Measurements from ENCODE around the gene RARRES1. TPM values are rescaled to one million over a fixed set of nuclear protein-coding genes. Genes with fewer than 3 reads are reported as not detected.
A peak's percentile ranks its signal among the peaks of the same experiment; 100 is the strongest.

The RARRES1 gene
- total and polyA plus RNA-seq, 3 experiments from 2014 or later = not detected

GRCh38 chr3:158744567-158745288 is 12.5 kb upstream of the RARRES1 start:
- no peak for DNase-seq
- no peak overlapping the region for H3K4me3 ChIP-seq (ENCODE audit: low read length)
- no peaks in the 10 kb centered on the region for H3K9me3 ChIP-seq (ENCODE audit: low read length)
- peak overlapping the region in 1 of 8 donors; percentile 24 for H3K27ac Mint-ChIP-seq
- H3K4me3 Mint-ChIP-seq = no peak overlapping the region
- POLR2A ChIA-PET = no interaction called here
- peaks cover 8 to 16% (median 11%) of the 10 kb centered on the region in 3 donors for H3K4me1 Mint-ChIP-seq
- CTCF ChIA-PET = no interaction called here
- H3K27me3 Mint-ChIP-seq = peaks cover 0 to 1% of the 10 kb centered on the region in 2 donors
- H3K27ac ChIP-seq (ENCODE audit: low read depth, low read length) = peak overlapping the region; percentile 27
- no peaks in the 10 kb centered on the region for H3K9me3 Mint-ChIP-seq
- no peaks in the 10 kb centered on the region for H3K36me3 ChIP-seq (ENCODE audit: insufficient read depth, low read length)
- peaks cover 13 to 35% (median 14%) of the 10 kb centered on the region in 3 donors for H3K36me3 Mint-ChIP-seq
- no peaks in the 10 kb centered on the region for H3K4me1 ChIP-seq (ENCODE audit: insufficient read depth, low read length)
- H3K27me3 ChIP-seq (ENCODE audit: insufficient read depth, low read length, poor library complexity, severe bottlenecking) = no peaks in the 10 kb centered on the region

- H3K9me3 Mint-ChIP-seq = no peaks in the 10 kb centered on the region
- POLR2A ChIA-PET = no interaction called here
Measured at GRCh38 chr3:158743664-158744566, 11.7 kb upstream of the RARRES1 start.

DNA sequence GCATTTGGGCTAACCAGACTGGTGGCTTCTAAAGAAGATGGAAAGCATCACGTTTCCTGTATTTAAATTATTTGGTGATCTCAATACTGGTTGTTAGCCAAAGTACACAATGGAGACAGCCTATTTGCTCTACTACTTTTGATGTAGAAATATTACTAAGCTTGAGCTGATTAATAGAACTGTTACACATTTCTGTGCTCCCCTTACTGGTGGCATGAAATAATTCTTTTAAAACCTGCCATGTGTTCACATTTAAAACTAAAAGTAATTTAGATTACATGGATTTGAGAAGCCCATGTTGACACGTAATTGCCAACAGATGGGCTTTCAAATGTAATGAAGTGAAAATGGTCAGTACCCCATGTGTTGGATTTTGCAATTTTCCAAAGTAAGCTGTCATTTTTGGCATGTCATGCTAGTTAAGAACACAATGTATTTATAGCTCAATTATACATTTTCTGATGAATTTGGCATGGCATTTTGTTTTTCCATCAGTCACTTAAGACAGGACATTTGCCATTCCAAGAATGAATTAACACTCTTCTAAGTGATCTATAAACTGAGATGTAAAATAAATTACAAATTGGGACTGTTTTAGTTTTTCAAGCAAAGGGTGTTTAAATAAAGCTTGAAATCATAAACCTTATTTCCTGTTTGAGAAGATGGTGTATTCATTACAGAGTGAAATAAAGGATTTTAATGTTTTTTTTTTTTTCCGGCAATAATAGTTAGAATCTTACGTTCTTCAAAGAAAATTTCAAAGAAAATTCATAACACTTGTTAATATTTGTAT is 10.8 kb upstream of the RARRES1 start:
- no peak overlapping the region for H3K27ac Mint-ChIP-seq
- no peaks in the 10 kb centered on the region for H3K36me3 ChIP-seq (ENCODE audit: insufficient read depth, low read length)
- DNase-seq = no peak
- no peak overlapping the region for H3K27ac ChIP-seq (ENCODE audit: low read depth, low read length)
- H3K27me3 ChIP-seq (ENCODE audit: insufficient read depth, low read length, poor library complexity, severe bottlenecking) = no peaks in the 10 kb centered on the region
- no peak overlapping the region for H3K4me3 ChIP-seq (ENCODE audit: low read length)
- no peaks in the 10 kb centered on the region for H3K4me1 ChIP-seq (ENCODE audit: insufficient read depth, low read length)
- no peak overlapping the region for H3K4me3 Mint-ChIP-seq
- ChIA-PET CTCF (interaction anchor here (1.1 to 1.5 kb wide), 3 partner anchors 16 to 99 kb away, joined by 3 to 4 read pairs (median 3); partner anchors contain the start of gene GFM1), POLR2A (no interaction called here)
- H3K36me3 Mint-ChIP-seq = peaks cover 8 to 23% (median 14%) of the 10 kb centered on the region in 3 donors
- H3K9me3 Mint-ChIP-seq = no peaks in the 10 kb centered on the region
- no peaks in the 10 kb centered on the region for H3K9me3 ChIP-seq (ENCODE audit: low read length)
- peaks cover 0 to 1% of the 10 kb centered on the region in 2 donors for H3K27me3 Mint-ChIP-seq
- peaks cover 8 to 16% (median 11%) of the 10 kb centered on the region in 3 donors for H3K4me1 Mint-ChIP-seq

More at GRCh38 chr3:158743664-158744566, 11.7 kb upstream of the RARRES1 start:
- peak overlapping the region; percentile 27 for H3K27ac ChIP-seq (ENCODE audit: low read depth, low read length)
- H3K27me3 Mint-ChIP-seq = peaks cover 0 to 1% of the 10 kb centered on the region in 2 donors
- peaks cover 9 to 29% (median 14%) of the 10 kb centered on the region in 3 donors for H3K36me3 Mint-ChIP-seq
- H3K27me3 ChIP-seq (ENCODE audit: insufficient read depth, low read length, poor library complexity, severe bottlenecking) = no peaks in the 10 kb centered on the region
- CTCF ChIA-PET = no interaction called here
- peaks cover 8 to 16% (median 11%) of the 10 kb centered on the region in 3 donors for H3K4me1 Mint-ChIP-seq
- H3K27ac Mint-ChIP-seq = no peak overlapping the region
- H3K9me3 ChIP-seq (ENCODE audit: low read length) = no peaks in the 10 kb centered on the region
- no peak overlapping the region for H3K4me3 ChIP-seq (ENCODE audit: low read length)
- H3K36me3 ChIP-seq (ENCODE audit: insufficient read depth, low read length) = no peaks in the 10 kb centered on the region
- H3K4me1 ChIP-seq (ENCODE audit: insufficient read depth, low read length) = no peaks in the 10 kb centered on the region
- no peak for DNase-seq
- H3K4me3 Mint-ChIP-seq = no peak overlapping the region

DNA sequence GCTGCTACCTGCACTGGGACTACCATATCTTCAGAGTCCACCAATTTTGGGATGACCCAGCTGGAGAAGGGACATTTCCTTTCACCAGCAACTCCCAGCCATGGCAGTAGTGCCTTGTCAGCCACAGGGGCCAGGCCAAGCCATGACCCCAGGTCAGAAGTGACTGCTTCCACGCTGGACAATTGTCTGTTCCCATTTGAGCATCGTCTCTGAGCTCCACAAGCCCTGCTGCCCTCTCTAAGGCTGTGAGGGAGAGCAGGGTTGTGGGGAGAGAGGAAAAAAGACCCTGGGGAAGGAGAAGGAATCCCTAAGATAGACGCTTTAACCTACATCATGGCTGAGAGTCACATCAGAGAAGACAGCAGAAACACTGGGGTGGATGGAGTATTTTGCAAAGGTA is 7.4 kb upstream of the RARRES1 start:
- DNase-seq = no peak

DNA sequence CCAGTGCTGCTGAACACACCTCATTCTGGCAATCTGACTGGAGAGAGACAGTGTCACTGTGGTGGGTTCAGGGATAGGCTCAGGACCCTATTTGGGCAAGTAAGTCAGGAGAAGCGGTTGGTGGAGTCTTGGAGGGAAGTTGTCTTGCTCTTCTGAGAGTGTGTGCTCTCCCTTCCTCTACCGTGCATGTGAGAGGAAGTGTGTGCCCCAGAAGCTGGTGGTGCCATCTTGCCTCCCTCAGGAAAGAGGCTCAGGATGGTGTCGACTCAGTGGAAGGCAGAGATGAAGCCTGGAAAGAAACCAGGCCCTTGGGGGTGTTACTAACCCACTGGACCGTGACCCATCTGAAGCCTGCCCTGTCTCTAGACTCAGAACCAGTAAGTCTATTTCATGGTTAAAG is 6.8 kb upstream of the RARRES1 start:
- no peak for DNase-seq
- ChIA-PET CTCF (interaction anchor here (3.0 kb wide), 1 partner anchor 12 kb away, joined by 14 read pairs; no protein-coding TSS in a partner anchor), POLR2A (no interaction called here)
- H3K36me3 Mint-ChIP-seq = peaks cover 2 to 9% (median 4%) of the 10 kb centered on the region in 3 donors
- no peak overlapping the region for H3K27ac Mint-ChIP-seq
- peaks cover 0 to 5% (median 2%) of the 10 kb centered on the region in 5 donors for H3K9me3 Mint-ChIP-seq
- Histone ChIP-seq H3K27me3 (ENCODE audit: insufficient read depth, low read length, poor library complexity, severe bottlenecking) (no peaks in the 10 kb centered on the region), H3K9me3 (ENCODE audit: low read length) (peaks cover 6% of the 10 kb centered on the region), H3K4me1 (ENCODE audit: insufficient read depth, low read length) (no peaks in the 10 kb centered on the region), H3K27ac (ENCODE audit: low read depth, low read length) (no peak overlapping the region), H3K36me3 (ENCODE audit: insufficient read depth, low read length) (no peaks in the 10 kb centered on the region), H3K4me3 (ENCODE audit: low read length) (no peak overlapping the region)
- H3K4me3 Mint-ChIP-seq = peak overlapping the region in 1 of 7 donors; percentile 24
- H3K27me3 Mint-ChIP-seq = peaks cover 0 to 1% of the 10 kb centered on the region in 2 donors
- peaks cover 8 to 16% (median 11%) of the 10 kb centered on the region in 3 donors for H3K4me1 Mint-ChIP-seq

More for the DNA sequence above, 7.4 kb upstream of the RARRES1 start:
- Histone ChIP-seq H3K4me3 (ENCODE audit: low read length) (no peak overlapping the region), H3K27ac (ENCODE audit: low read depth, low read length) (no peak overlapping the region), H3K4me1 (ENCODE audit: insufficient read depth, low read length) (no peaks in the 10 kb centered on the region), H3K27me3 (ENCODE audit: insufficient read depth, low read length, poor library complexity, severe bottlenecking) (no peaks in the 10 kb centered on the region), H3K9me3 (ENCODE audit: low read length) (peaks cover 6% of the 10 kb centered on the region), H3K36me3 (ENCODE audit: insufficient read depth, low read length) (no peaks in the 10 kb centered on the region)
- no peak overlapping the region for H3K4me3 Mint-ChIP-seq
- peaks cover 8 to 16% (median 11%) of the 10 kb centered on the region in 3 donors for H3K4me1 Mint-ChIP-seq
- POLR2A ChIA-PET = interaction anchor here (0.6 kb wide), 1 partner anchor 18 kb away, joined by 5 read pairs; no protein-coding TSS in a partner anchor
- peaks cover 0 to 1% of the 10 kb centered on the region in 2 donors for H3K27me3 Mint-ChIP-seq
- H3K27ac Mint-ChIP-seq = no peak overlapping the region
- peaks cover 4 to 8% (median 7%) of the 10 kb centered on the region in 3 donors for H3K36me3 Mint-ChIP-seq
- peaks cover 0 to 5% (median 2%) of the 10 kb centered on the region in 5 donors for H3K9me3 Mint-ChIP-seq
- CTCF ChIA-PET = interaction anchor here (3.0 kb wide), 1 partner anchor 12 kb away, joined by 14 read pairs; no protein-coding TSS in a partner anchor

DNA sequence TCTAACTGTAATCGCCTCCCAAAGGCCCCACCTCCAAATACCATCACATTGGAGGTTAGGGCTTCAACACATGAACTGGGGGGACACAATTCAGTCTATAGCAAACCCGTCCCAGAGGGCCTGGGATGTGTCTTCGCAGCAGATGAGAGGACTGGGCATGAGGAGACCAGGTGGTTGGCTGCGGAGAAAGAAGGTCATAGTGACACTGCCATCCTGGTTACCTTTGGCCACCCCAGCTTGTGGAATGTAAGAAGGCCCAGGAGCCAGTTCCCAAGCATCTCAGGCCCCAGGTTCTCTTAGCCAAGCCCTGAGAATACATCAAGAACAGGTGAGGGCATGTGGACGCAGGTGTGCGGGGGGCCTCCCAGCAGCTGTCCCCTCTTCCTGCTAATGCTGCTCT is 6.4 kb upstream of the RARRES1 start:
- peaks cover 0 to 1% of the 10 kb centered on the region in 2 donors for H3K27me3 Mint-ChIP-seq
- Histone ChIP-seq H3K4me1 (ENCODE audit: insufficient read depth, low read length) (no peaks in the 10 kb centered on the region), H3K27me3 (ENCODE audit: insufficient read depth, low read length, poor library complexity, severe bottlenecking) (no peaks in the 10 kb centered on the region), H3K9me3 (ENCODE audit: low read length) (peaks cover 6% of the 10 kb centered on the region), H3K36me3 (ENCODE audit: insufficient read depth, low read length) (no peaks in the 10 kb centered on the region), H3K27ac (ENCODE audit: low read depth, low read length) (no peak overlapping the region), H3K4me3 (ENCODE audit: low read length) (no peak overlapping the region)
- no peak overlapping the region for H3K4me3 Mint-ChIP-seq
- peaks cover 8 to 19% (median 11%) of the 10 kb centered on the region in 3 donors for H3K4me1 Mint-ChIP-seq
- POLR2A ChIA-PET = no interaction called here
- peaks cover 0 to 5% (median 2%) of the 10 kb centered on the region in 5 donors for H3K9me3 Mint-ChIP-seq
- no peak overlapping the region for H3K27ac Mint-ChIP-seq
- CTCF ChIA-PET = interaction anchor here (3.0 kb wide), 2 partner anchors 10 to 11 kb away, joined by 10 to 14 read pairs; no protein-coding TSS in a partner anchor
- H3K36me3 Mint-ChIP-seq = peaks cover 0 to 9% (median 2%) of the 10 kb centered on the region in 3 donors
- no peak for DNase-seq

DNA sequence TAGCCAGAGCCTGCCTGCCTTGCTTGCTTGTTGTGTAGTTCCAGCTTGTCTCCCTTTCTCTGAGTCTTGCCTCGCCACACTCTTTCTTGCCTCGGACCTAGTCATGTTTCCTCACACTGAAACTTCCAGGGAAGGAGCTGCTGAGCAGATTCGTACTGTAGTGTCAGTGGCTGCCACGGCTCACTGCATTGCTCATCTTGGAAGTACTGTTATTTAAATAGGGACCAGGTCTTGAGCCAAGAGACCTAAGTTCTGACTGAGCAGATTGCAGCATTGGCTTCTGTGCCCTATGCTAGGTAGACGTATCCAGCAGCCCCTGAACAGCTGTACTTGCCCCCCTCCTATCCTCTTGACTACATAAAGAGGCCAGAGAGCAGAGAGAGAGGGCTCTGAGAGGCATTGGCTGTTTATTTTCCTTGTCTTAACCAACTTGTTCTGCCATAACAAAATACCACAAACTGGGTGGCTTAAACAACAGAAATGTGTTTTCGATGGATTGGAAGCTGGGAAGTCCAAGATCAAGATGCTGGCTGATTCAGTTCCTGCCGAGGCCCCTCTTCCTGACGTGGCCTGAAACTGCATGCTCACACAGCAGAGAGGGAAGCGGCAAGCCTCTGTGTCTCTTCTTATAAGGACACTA is 5.8 kb upstream of the RARRES1 start:
- DNase-seq = no peak
- Histone ChIP-seq H3K4me1 (ENCODE audit: insufficient read depth, low read length) (no peaks in the 10 kb centered on the region), H3K27me3 (ENCODE audit: insufficient read depth, low read length, poor library complexity, severe bottlenecking) (no peaks in the 10 kb centered on the region), H3K27ac (ENCODE audit: low read depth, low read length) (no peak overlapping the region), H3K4me3 (ENCODE audit: low read length) (no peak overlapping the region), H3K9me3 (ENCODE audit: low read length) (peaks cover 6% of the 10 kb centered on the region), H3K36me3 (ENCODE audit: insufficient read depth, low read length) (no peaks in the 10 kb centered on the region)
- H3K4me3 Mint-ChIP-seq = no peak overlapping the region
- H3K9me3 Mint-ChIP-seq = peaks cover 0 to 5% (median 2%) of the 10 kb centered on the region in 5 donors
- CTCF ChIA-PET = interaction anchor here (3.0 kb wide), 1 partner anchor 10 kb away, joined by 10 read pairs; no protein-coding TSS in a partner anchor
- H3K36me3 Mint-ChIP-seq = peaks cover 0 to 9% (median 2%) of the 10 kb centered on the region in 3 donors
- peaks cover 0 to 1% of the 10 kb centered on the region in 2 donors for H3K27me3 Mint-ChIP-seq
- POLR2A ChIA-PET = no interaction called here
- H3K4me1 Mint-ChIP-seq = peaks cover 8 to 20% (median 11%) of the 10 kb centered on the region in 3 donors
- H3K27ac Mint-ChIP-seq = no peak overlapping the region

Measured in CD8-positive, alpha-beta memory T cell (primary cell).